ENCODE measurements around the gene CCDC85A. TPM values are rescaled to one million over a fixed set of nuclear protein-coding genes. Genes with fewer than 3 reads are reported as not detected.

Gene CCDC85A
- polyA plus RNA-seq, 1 of the 3 experiments (the other 2 are of a cell fraction) = 48.7 TPM

GRCh38 chr2:56191617-56192016, 7.8 kb downstream of the CCDC85A start (continued):
- TF ChIP-seq TCF12 (IDR thresholded peaks at IDR 0.05) (no peak), EZH2phosphoT487 (IDR thresholded peaks at IDR 0.05; ENCODE audit: borderline replicate concordance, low read depth) (no peak)

GRCh38 chr2:56192664-56193305, 9.0 kb downstream of the CCDC85A start:
- H4K20me1 ChIP-seq (ENCODE audit: insufficient read depth) = peaks cover 47% of the 10 kb centered on the region
- 82% methylated on average over 16 of the region's 29 CpGs for WGBS (ENCODE audit: low lambda C conversion rate)
- peak overlapping the region; percentile 62 for H3K4me2 ChIP-seq
- peaks cover 18 to 52% of the 10 kb centered on the region in 2 experiments for H3K36me3 ChIP-seq (replicated peaks in 1 of 2; ENCODE audit: control insufficient read depth in 1 of 2, insufficient read depth in 2 of 2, low read length in 1 of 2)
- H3K27ac ChIP-seq (ENCODE audit: low read depth in 2 of 2, low read length in 1 of 2) = peak overlapping the region in 1 of 2 experiments; percentile 79; a peak in 1 of 4 replicates
- H3K9ac ChIP-seq = no peak overlapping the region
- no peaks in the 10 kb centered on the region for H3K27me3 ChIP-seq (ENCODE audit: insufficient read depth)
- peaks cover 100% of the 10 kb centered on the region for H3K79me2 ChIP-seq (ENCODE audit: insufficient read depth)
- no peak overlapping the region for H2AFZ ChIP-seq (ENCODE audit: low read depth)
- H3K9me3 ChIP-seq = no peaks in the 10 kb centered on the region
- TF ChIP-seq RAD21 (IDR thresholded peaks at IDR 0.05; ENCODE audit: low read length) = no peak
- no peak for TF ChIP-seq POLR2AphosphoS5 (IDR thresholded peaks at IDR 0.05; ENCODE audit: low read depth, low read length)
- no peak for TF ChIP-seq TCF12 (IDR thresholded peaks at IDR 0.05)
- POLR2A ChIA-PET = no interaction called here
- H3K9me2 ChIP-seq = no peaks in the 10 kb centered on the region
- no peak for DNase-seq
- no peak overlapping the region for H3K4me3 ChIP-seq (ENCODE audit: low read depth in 2 of 2, low read length in 1 of 2)
- peaks cover 0 to 32% of the 10 kb centered on the region in 2 experiments; a peak in 2 of 4 replicates for H3K4me1 ChIP-seq (ENCODE audit: control insufficient read depth in 1 of 2, insufficient read depth in 2 of 2, low read depth in 1 of 2, low read length in 1 of 2)
- CTCF ChIA-PET = interaction anchor here (1.8 kb wide), 1 partner anchor 9 kb away, joined by 8 read pairs; the partner anchor contains the start of gene CCDC85A
- peaks cover 21% of the 10 kb centered on the region for H3F3A ChIP-seq (replicated peaks; ENCODE audit: insufficient read depth)

- H3K9ac ChIP-seq = no peak overlapping the region
- peaks cover 43% of the 10 kb centered on the region for H3F3A ChIP-seq (replicated peaks; ENCODE audit: insufficient read depth)
- peak overlapping the region in 1 of 2 experiments; percentile 79; a peak in 2 of 4 replicates for H3K27ac ChIP-seq (ENCODE audit: low read depth in 2 of 2, low read length in 1 of 2)
- TF ChIP-seq GATA2 (CRISPR knock-in tag; IDR thresholded peaks at IDR 0.05) (no peak), JUND (IDR thresholded peaks at IDR 0.05) (0 out of 2 replicates have a peak, but pooled peaks have one; percentile 5), FOSL2 (IDR thresholded peaks at IDR 0.05; ENCODE audit: borderline replicate concordance, low read depth) (0 out of 2 replicates have a peak, but pooled peaks have one; percentile 22)
- peaks cover 100% of the 10 kb centered on the region for H3K79me2 ChIP-seq (ENCODE audit: insufficient read depth)
- CTCF ChIA-PET = interaction anchor here (2.3 kb wide), 1 partner anchor 12 kb away, joined by 13 read pairs; the partner anchor contains the start of gene CCDC85A
- H3K4me2 ChIP-seq = peak overlapping the region; percentile 62
- peaks cover 48% of the 10 kb centered on the region for H4K20me1 ChIP-seq (ENCODE audit: insufficient read depth)
- no peak overlapping the region for H3K4me3 ChIP-seq (ENCODE audit: low read depth in 2 of 2, low read length in 1 of 2)
- DNase-seq = no peak
- POLR2A ChIA-PET = no interaction called here
- peaks cover 0 to 32% of the 10 kb centered on the region in 2 experiments; a peak in 2 of 4 replicates for H3K4me1 ChIP-seq (ENCODE audit: control insufficient read depth in 1 of 2, insufficient read depth in 2 of 2, low read depth in 1 of 2, low read length in 1 of 2)
- peaks cover 22 to 61% of the 10 kb centered on the region in 2 experiments for H3K36me3 ChIP-seq (replicated peaks in 1 of 2; ENCODE audit: control insufficient read depth in 1 of 2, insufficient read depth in 2 of 2, low read length in 1 of 2)
- H2AFZ ChIP-seq (ENCODE audit: low read depth) = no peak overlapping the region
- H3K9me3 ChIP-seq = no peaks in the 10 kb centered on the region
- H3K27me3 ChIP-seq (ENCODE audit: insufficient read depth) = no peaks in the 10 kb centered on the region
- H3K9me2 ChIP-seq = no peaks in the 10 kb centered on the region
Measured at GRCh38 chr2:56195563-56195962, 11.8 kb downstream of the CCDC85A start.

GRCh38 chr2:56197816-56198215, 14.0 kb downstream of the CCDC85A start:
- WGBS (ENCODE audit: low lambda C conversion rate) = 69% methylated on average over 7 of the region's 7 CpGs
- CTCF ChIA-PET = interaction anchor here (2.3 to 2.9 kb wide), 2 partner anchors 13 to 14 kb away, joined by 13 to 20 read pairs; partner anchors contain the start of gene CCDC85A
- TF ChIP-seq REST (IDR thresholded peaks at IDR 0.05; ENCODE audit: low read depth, low read length) (no peak), USF1 (IDR thresholded peaks at IDR 0.05; ENCODE audit: borderline replicate concordance, low read depth) (no peak), JUND (IDR thresholded peaks at IDR 0.05) (no peak), CTCF (IDR thresholded peaks at IDR 0.05) (no peak), TAF1 (IDR thresholded peaks at IDR 0.05; ENCODE audit: borderline replicate concordance, low read depth, low read length) (no peak)

More at GRCh38 chr2:56197816-56198215, 14.0 kb downstream of the CCDC85A start:
- Histone ChIP-seq H3K27ac (ENCODE audit: low read depth in 2 of 2, low read length in 1 of 2) (peak overlapping the region in 1 of 2 experiments; percentile 79; a peak in 2 of 4 replicates), H3K27me3 (ENCODE audit: insufficient read depth) (no peaks in the 10 kb centered on the region), H3K4me2 (peak overlapping the region; percentile 2; the same call in 1 of the 2 replicates), H3K36me3 (replicated peaks in 1 of 2; ENCODE audit: control insufficient read depth in 1 of 2, insufficient read depth in 2 of 2, low read length in 1 of 2) (peaks cover 21 to 71% of the 10 kb centered on the region in 2 experiments), H3K4me1 (ENCODE audit: control insufficient read depth in 1 of 2, insufficient read depth in 2 of 2, low read depth in 1 of 2, low read length in 1 of 2) (peaks cover 0 to 26% of the 10 kb centered on the region in 2 experiments; a peak in 2 of 4 replicates), H4K20me1 (ENCODE audit: insufficient read depth) (peaks cover 66% of the 10 kb centered on the region), H3F3A (replicated peaks; ENCODE audit: insufficient read depth) (peaks cover 43% of the 10 kb centered on the region), H3K9ac (no peak overlapping the region), H2AFZ (ENCODE audit: low read depth) (no peak overlapping the region), H3K9me3 (no peaks in the 10 kb centered on the region), H3K4me3 (ENCODE audit: low read depth in 2 of 2, low read length in 1 of 2) (no peak overlapping the region), H3K79me2 (ENCODE audit: insufficient read depth) (peaks cover 100% of the 10 kb centered on the region), H3K9me2 (no peaks in the 10 kb centered on the region)
- POLR2A ChIA-PET = no interaction called here
- no peak for DNase-seq

All from SK-N-SH (cell line).